ENCODE data around the gene HAO1.
"Not testable (repeated sequence)": the region's sequence is repeated elsewhere in the genome, so short reads cannot be mapped to it uniquely, and the experiment has no call there.

Gene HAO1

GRCh38 chr20:7940341-7940740 is at the start of gene HAO1:
TSS of gene HAO1 (minus strand) at chr20:7940458. CDS start at chr20:7940422, 36 bp downstream.
- no peak for DNase-seq

- DNase-seq, result no peak
These were observed 49.1 kb upstream of the HAO1 start for GRCh38 chr20:7989379-7989778.

- DNase-seq, result no peak
These were observed 45.7 kb upstream of the HAO1 start for GRCh38 chr20:7985916-7986315.

GRCh38 chr20:7984192-7984591 is 43.9 kb upstream of the HAO1 start:
- no peak for DNase-seq

- DNase-seq, result no peak
These were observed 41.1 kb upstream of the HAO1 start for GRCh38 chr20:7981374-7981773.

GRCh38 chr20:7980332-7981046 is 40.2 kb upstream of the HAO1 start:
- peak; percentile 35 for DNase-seq

GRCh38 chr20:7977709-7978108 is 37.5 kb upstream of the HAO1 start:
- no peak for DNase-seq

- no peak for DNase-seq
These were observed 35.7 kb upstream of the HAO1 start for GRCh38 chr20:7975851-7976414.

GRCh38 chr20:7974785-7975435 is 34.7 kb upstream of the HAO1 start:
- no peak for DNase-seq

GRCh38 chr20:7971536-7972280 is 31.4 kb upstream of the HAO1 start:
- DNase-seq, result no peak

GRCh38 chr20:7967199-7967844 is 27.1 kb upstream of the HAO1 start:
- DNase-seq, result no peak

GRCh38 chr20:7966176-7966575 is 25.9 kb upstream of the HAO1 start:
- DNase-seq, result no peak

- DNase-seq, result no peak
These were observed 19.2 kb upstream of the HAO1 start for GRCh38 chr20:7959484-7959883.

GRCh38 chr20:7956561-7956960 is 16.3 kb upstream of the HAO1 start:
- not testable (repeated sequence) for DNase-seq

GRCh38 chr20:7950387-7950786 is 10.1 kb upstream of the HAO1 start:
- DNase-seq, result no peak

GRCh38 chr20:7943891-7944290 is 3.6 kb upstream of the HAO1 start:
- DNase-seq, result no peak

GRCh38 chr20:7939663-7940062 is 595 bp downstream of the HAO1 start:
- DNase-seq, result no peak

- no peak for DNase-seq
These were observed 2.2 kb downstream of the HAO1 start for GRCh38 chr20:7938058-7938457.

GRCh38 chr20:7937328-7937727 is 2.9 kb downstream of the HAO1 start:
- no peak for DNase-seq

- DNase-seq, result no peak
These were observed 5.2 kb downstream of the HAO1 start for GRCh38 chr20:7935027-7935551.

GRCh38 chr20:7933346-7933745 is 6.9 kb downstream of the HAO1 start:
- DNase-seq, result no peak

- DNase-seq, result no peak
These were observed 9.9 kb downstream of the HAO1 start for GRCh38 chr20:7930343-7930742.

- no peak for DNase-seq
These were observed 13.5 kb downstream of the HAO1 start for GRCh38 chr20:7926767-7927166.

All from CD4-positive, alpha-beta T cell treated with Interleukin-21 for 1 hour (primary cell).